Spleen (tissue), 11 donors: Measurements from ENCODE around the gene PCID2. TPM values are rescaled to one million over a fixed set of nuclear protein-coding genes. Genes with fewer than 3 reads are reported as not detected.

Experiments
- DNase-seq: peaks from one replicate; pipeline ENCODE4 v3.0.0-alpha.2; 2020
- H3K27ac ChIP-seq, 8 donors: fragments of 200-600 bp; sonication (generic) in 7 of 8; 1 replicate in 4 of 8; 2 replicates in 4 of 8; pipeline versions ENCODE4 v1.5.0 to v1.8.0; 2016 to 2021; ENCODE audit warnings: inconsistent platforms in 4 of 8, mild to moderate bottlenecking in 4 of 8, moderate library complexity in 1 of 8
- H3K27me3 ChIP-seq, 7 donors: fragments of 200-600 bp; sonication (generic) in 6 of 7; replicated peaks in 1 of 7; 1 replicate in 4 of 7; 2 replicates in 3 of 7; pipeline versions ENCODE4 v1.5.0 to v1.8.0; 2016 to 2021; ENCODE audit warnings: inconsistent platforms in 3 of 7, mild to moderate bottlenecking in 1 of 7
- H3K36me3 ChIP-seq, 6 donors: fragments of 200-600 bp; sonication (generic) in 5 of 6; 1 replicate in 4 of 6; 2 replicates in 2 of 6; pipeline versions ENCODE4 v1.5.0 to v1.8.0; 2016 to 2021; ENCODE audit warnings: inconsistent platforms in 2 of 6
- H3K4me1 ChIP-seq, 6 donors: fragments of 200-600 bp; sonication (generic) in 5 of 6; 1 replicate in 3 of 6; 2 replicates in 3 of 6; pipeline versions ENCODE4 v1.5.0 to v1.8.0; 2016 to 2021; ENCODE audit warnings: inconsistent platforms in 3 of 6
- H3K4me3 ChIP-seq, 8 donors: fragments of 200-600 bp; sonication (generic) in 7 of 8; 1 replicate in 4 of 8; 2 replicates in 4 of 8; pipeline versions ENCODE4 v1.5.0 to v1.8.0; 2016 to 2021; ENCODE audit warnings: inconsistent platforms in 4 of 8, mild to moderate bottlenecking in 4 of 8, moderate library complexity in 2 of 8
- H3K9me3 ChIP-seq, 8 donors: fragments of 200-600 bp; sonication (generic) in 7 of 8; 1 replicate in 4 of 8; 2 replicates in 4 of 8; pipeline versions ENCODE4 v1.5.0 to v1.8.0; 2016 to 2021; ENCODE audit warnings: inconsistent platforms in 4 of 8
- POLR2A ChIP-seq, 3 donors: fragments of 450-650 bp; IDR thresholded peaks; one replicate each; pipeline ENCODE4 v1.5.1; 2017; ENCODE audit warnings: antibody characterized with exemption in 3 of 3, mild to moderate bottlenecking in 1 of 3
- POLR2AphosphoS5 ChIP-seq, 3 donors: sonication (generic); formaldehyde crosslinking; IDR thresholded peaks; one replicate each; pipeline ENCODE4 v1.5.1; 2017; ENCODE audit warnings: antibody characterized with exemption in 3 of 3
- WGBS, 5 donors: extraction: QIAGEN DNeasy Blood & Tissue Kit in 3 of 5; methylation state at CpG; one replicate each; pipeline versions ENCODE4 v1.1.5 to v1.1.7; 2013 to 2018; 5-methylcytosine and 5-hydroxymethylcytosine counted together
- intact Hi-C: fragments of 100-400 bp; cut with DNase I; formaldehyde crosslinking; loops from one replicate; pipeline ENCODE4 v1.15.0; 2023; ENCODE audit warnings: low total_unique reads
- polyA plus RNA-seq, 3 donors: library from polyadenylated mRNA; stranded (reverse); fragments of 200-250 nt; gene quantifications; one replicate each; pipeline ENCODE4 v1.2.1, GENCODE V29; 2013
- total RNA-seq, 7 donors: library from RNA; depleted of rRNA in 3 of 7; stranded (reverse); fragments of >200 nt in 3 of 7; fragmentation: NEBNext Ultra II Directional in 4 of 7; extraction: Animal tissue kit (Norgen Biotek cat#: 25700) in 4 of 7; gene quantifications; one replicate each; pipeline versions ENCODE4 v1.1.0 to v1.2.1, GENCODE V29; 2016 to 2021
- TF ChIP-seq, protein P1 (sequence below), 11 experiments: fragments of 200-600 bp in 7 of 11; fragments of 450-650 bp in 4 of 11; sonication (generic) in 4 of 11; IDR thresholded peaks in 8 of 11; conservative IDR thresholded peaks in 3 of 11; 1 replicate in 7 of 11; 2 replicates in 4 of 11; pipeline versions ENCODE4 v1.4.0 to v1.8.0; 2016 to 2021; ENCODE audit warnings: antibody characterized with exemption in 11 of 11, inconsistent platforms in 4 of 11, mild to moderate bottlenecking in 1 of 11
- donor health status: healthy with polysubstance abuse.
- donor health status: DM: no; HTN: no; CAD: no; lungs with moderate emphysema.
- donor health status: DM: no; HTN: no; CAD: no.
- donor health status: Bipolar disorder and iron deficiency.
- donor health status: healthy.
- donor health status: DM: no; HTN: no; CAD: no.
- donor health status: DM: yes; HTN: yes; CAD: no.

PCID2 gene
- total and polyA plus RNA-seq, 10 donors, result 34.3 to 71.0 (median 45.1) TPM

DNA sequence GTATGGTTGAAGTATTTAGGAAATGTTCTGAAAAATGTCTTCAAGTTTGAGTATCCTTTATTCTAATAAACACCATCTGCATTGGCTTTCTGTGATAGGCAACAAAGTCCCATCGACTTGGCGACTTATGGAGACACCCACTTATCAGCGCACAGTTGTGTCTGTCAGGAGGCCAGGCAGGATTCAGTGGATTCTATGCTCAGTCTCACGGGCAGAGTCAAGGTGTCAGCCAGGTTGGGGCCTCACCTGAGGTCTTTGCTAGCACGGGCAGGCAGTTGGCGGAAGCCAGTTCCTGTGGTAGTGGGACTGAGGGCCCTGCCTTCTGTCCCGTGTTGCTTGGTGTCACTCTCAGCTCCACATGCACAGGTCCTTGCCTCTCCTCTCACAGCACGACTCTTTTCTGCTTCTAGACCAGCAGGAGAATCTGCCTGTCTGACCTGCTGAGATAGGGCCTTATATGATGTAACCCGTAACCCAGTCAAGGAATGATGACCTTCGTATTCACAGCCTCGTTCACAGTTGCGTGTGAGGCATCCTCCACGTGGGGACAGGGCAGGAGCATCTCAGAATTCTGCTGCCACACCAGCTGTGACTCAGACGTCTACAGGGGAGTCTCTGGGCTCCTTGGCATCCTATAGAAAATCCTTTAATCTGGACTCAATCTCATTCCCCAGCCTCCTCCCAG lies 10.9 kb upstream of the PCID2 start:
- Histone ChIP-seq H3K27me3 (no peaks in the 10 kb centered on the region), H3K4me3 (no peak overlapping the region), H3K27ac (no peak overlapping the region), H3K4me1 (peaks cover 5 to 39% (median 13%) of the 10 kb centered on the region in 6 donors), H3K9me3 (no peaks in the 10 kb centered on the region), H3K36me3 (peaks cover 0 to 63% (median 40%) of the 10 kb centered on the region in 6 donors)
- 88 to 91% (median 89%) methylated on average over 12 to 14 of the region's 14 CpGs for WGBS, 5 donors
- intact Hi-C loops, result no loop called here
- DNase-seq, result no peak
- TF ChIP-seq POLR2A (IDR thresholded peaks at IDR 0.05) (no peak), POLR2AphosphoS5 (IDR thresholded peaks at IDR 0.05) (no peak)
- TF ChIP-seq, protein P1, sequence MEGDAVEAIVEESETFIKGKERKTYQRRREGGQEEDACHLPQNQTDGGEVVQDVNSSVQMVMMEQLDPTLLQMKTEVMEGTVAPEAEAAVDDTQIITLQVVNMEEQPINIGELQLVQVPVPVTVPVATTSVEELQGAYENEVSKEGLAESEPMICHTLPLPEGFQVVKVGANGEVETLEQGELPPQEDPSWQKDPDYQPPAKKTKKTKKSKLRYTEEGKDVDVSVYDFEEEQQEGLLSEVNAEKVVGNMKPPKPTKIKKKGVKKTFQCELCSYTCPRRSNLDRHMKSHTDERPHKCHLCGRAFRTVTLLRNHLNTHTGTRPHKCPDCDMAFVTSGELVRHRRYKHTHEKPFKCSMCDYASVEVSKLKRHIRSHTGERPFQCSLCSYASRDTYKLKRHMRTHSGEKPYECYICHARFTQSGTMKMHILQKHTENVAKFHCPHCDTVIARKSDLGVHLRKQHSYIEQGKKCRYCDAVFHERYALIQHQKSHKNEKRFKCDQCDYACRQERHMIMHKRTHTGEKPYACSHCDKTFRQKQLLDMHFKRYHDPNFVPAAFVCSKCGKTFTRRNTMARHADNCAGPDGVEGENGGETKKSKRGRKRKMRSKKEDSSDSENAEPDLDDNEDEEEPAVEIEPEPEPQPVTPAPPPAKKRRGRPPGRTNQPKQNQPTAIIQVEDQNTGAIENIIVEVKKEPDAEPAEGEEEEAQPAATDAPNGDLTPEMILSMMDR (IDR thresholded peaks at IDR 0.05 in 8 of 11, conservative IDR thresholded peaks at IDR 0.05 in 3 of 11), result no peak

DNA sequence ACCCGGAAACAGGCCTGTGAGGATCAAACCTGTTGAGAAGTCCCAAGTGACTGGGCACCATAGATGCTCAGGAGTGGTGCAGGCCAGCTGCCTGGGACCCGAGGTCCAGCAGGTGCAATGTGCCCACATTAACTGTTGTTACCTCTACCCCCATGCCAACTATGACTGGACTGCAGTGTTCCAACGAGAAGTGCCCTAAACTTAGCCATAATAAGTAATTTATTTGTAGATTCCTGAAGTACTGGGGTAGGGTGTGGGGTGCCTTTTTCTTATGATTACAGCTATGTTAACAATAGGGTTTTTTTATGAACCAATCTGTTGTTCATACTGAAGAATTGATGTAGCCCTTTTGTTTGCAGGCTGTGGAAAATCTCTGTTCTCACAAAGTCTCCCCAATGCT lies 10.1 kb upstream of the PCID2 start:
- 77 to 89% (median 86%) methylated on average over 3 of the region's 3 CpGs for WGBS, 5 donors
- Histone ChIP-seq H3K27ac (no peak overlapping the region), H3K4me3 (no peak overlapping the region), H3K27me3 (no peaks in the 10 kb centered on the region), H3K36me3 (peaks cover 0 to 59% (median 33%) of the 10 kb centered on the region in 6 donors), H3K4me1 (peaks cover 13 to 47% (median 20%) of the 10 kb centered on the region in 6 donors), H3K9me3 (no peaks in the 10 kb centered on the region)
- DNase-seq, result no peak
- intact Hi-C loops, result no loop called here
- TF ChIP-seq POLR2AphosphoS5 (IDR thresholded peaks at IDR 0.05), result no peak
- TF ChIP-seq POLR2A (IDR thresholded peaks at IDR 0.05), result no peak
- TF ChIP-seq, protein P1 (IDR thresholded peaks at IDR 0.05 in 8 of 11, conservative IDR thresholded peaks at IDR 0.05 in 3 of 11), result no peak

DNA sequence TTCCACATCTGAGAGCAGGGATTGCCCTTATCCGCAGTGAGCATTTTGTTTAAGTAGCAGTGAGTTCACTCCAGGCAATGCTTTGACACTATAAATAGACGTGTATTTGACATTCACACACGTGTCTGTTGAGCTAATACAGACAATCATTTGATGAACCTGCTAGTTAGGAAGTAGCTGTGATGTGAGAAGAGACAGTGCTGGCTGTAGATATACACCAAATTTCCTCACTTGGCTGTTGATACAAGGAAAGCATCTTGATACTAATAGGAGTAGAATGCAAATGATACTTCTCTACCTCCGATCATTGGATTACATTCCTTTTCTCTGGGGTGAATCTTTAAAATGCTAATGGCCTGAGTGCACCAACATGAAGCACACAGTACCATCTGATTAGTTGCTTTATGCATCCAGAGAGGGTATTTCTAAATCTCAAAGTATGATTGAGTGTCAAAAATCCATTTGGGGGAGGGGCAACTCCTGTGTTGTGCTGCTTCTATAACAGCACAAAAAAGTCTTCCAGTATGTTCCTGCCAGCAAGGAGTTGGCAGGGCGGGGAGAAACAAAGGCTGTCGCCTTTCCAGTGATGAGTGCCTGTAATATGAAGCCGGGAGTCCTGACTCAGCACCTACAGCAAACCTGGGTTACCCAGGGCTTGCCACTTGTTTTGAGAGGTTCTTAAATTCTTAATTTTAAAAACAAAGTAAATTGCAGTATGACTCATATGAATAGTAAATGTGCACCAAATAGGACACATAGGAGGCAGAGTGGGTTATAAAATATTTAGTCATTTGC lies 8.0 kb upstream of the PCID2 start:
- peak; percentile 29 for DNase-seq
- WGBS, 5 donors, result 54 to 75% (median 70%) methylated on average over 7 of the region's 7 CpGs
- Histone ChIP-seq H3K27ac (no peak overlapping the region), H3K9me3 (no peaks in the 10 kb centered on the region), H3K36me3 (peaks cover 0 to 54% (median 20%) of the 10 kb centered on the region in 6 donors), H3K4me1 (peaks cover 19 to 68% (median 38%) of the 10 kb centered on the region in 6 donors), H3K27me3 (no peaks in the 10 kb centered on the region), H3K4me3 (no peak overlapping the region)
- intact Hi-C loops, result no loop called here
- TF ChIP-seq POLR2AphosphoS5 (IDR thresholded peaks at IDR 0.05) (no peak), POLR2A (IDR thresholded peaks at IDR 0.05) (no peak)
- TF ChIP-seq, protein P1 (IDR thresholded peaks at IDR 0.05 in 8 of 11, conservative IDR thresholded peaks at IDR 0.05 in 3 of 11), result no peak

DNA sequence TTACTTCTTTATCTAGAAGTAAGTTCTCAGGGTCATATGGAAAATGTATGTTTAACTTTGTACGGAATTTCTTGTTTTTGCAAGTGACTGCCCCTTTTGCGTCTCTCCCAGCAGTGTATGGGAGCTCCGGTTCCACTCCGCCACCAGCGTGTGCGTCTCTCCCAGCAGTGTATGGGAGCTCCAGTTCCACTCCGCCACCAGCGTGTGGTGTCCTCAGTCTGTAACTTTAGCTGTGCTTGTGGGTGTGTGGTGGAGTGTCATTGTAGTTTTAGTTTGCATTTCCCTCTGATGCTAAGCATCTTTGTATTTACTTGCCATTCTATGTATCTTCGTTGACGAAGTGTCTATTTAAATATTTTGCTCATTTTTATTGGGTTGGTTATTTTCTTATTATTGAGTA lies 3.3 kb upstream of the PCID2 start:
- H3K27ac ChIP-seq, result no peak overlapping the region
- DNase-seq, result no peak
- H3K9me3 ChIP-seq, result no peaks in the 10 kb centered on the region
- H3K36me3 ChIP-seq, result peaks cover 0 to 23% (median 0%) of the 10 kb centered on the region in 6 donors
- H3K4me3 ChIP-seq, result no peak overlapping the region
- H3K27me3 ChIP-seq, result no peaks in the 10 kb centered on the region
- peaks cover 45 to 84% (median 65%) of the 10 kb centered on the region in 6 donors for H3K4me1 ChIP-seq
- intact Hi-C loops, result no loop called here
- WGBS, 5 donors, result 94 to 98% (median 96%) methylated on average over 10 of the region's 10 CpGs
- TF ChIP-seq POLR2AphosphoS5 (IDR thresholded peaks at IDR 0.05) (no peak), POLR2A (IDR thresholded peaks at IDR 0.05) (no peak)
- TF ChIP-seq, protein P1 (IDR thresholded peaks at IDR 0.05 in 8 of 11, conservative IDR thresholded peaks at IDR 0.05 in 3 of 11), result no peak
